HEK293 (cell line): ENCODE data around the gene MALAT1.

Experiments
- FEZF1 ChIP-seq: fragments of 450-650 bp; formaldehyde crosslinking; IDR thresholded peaks from 2 replicates; pipeline ENCODE4 v1.5.1; 2016; ENCODE audit warnings: missing biosample characterization, missing genetic modification characterization
- IKZF3 ChIP-seq: fragments of 450-650 bp; IDR thresholded peaks from 2 replicates; pipeline ENCODE4 v1.5.0; 2018; ENCODE audit warnings: missing biosample characterization, mild to moderate bottlenecking, missing genetic modification characterization, moderate library complexity
- KLF1 ChIP-seq: fragments of 450-650 bp; formaldehyde crosslinking; IDR thresholded peaks from 2 replicates; pipeline ENCODE4 v1.5.1; 2016; ENCODE audit warnings: missing biosample characterization, missing genetic modification characterization
- PRDM1 ChIP-seq: fragments of 450-650 bp; formaldehyde crosslinking; IDR thresholded peaks from 2 replicates; pipeline ENCODE4; 2016; ENCODE audit warnings: missing biosample characterization, missing genetic modification characterization
- RBAK ChIP-seq: fragments of 450-650 bp; formaldehyde crosslinking; IDR thresholded peaks from 2 replicates; pipeline ENCODE4 v1.5.1; 2016; ENCODE audit warnings: missing biosample characterization, missing genetic modification characterization
- YY2 ChIP-seq: fragments of 450-650 bp; formaldehyde crosslinking; IDR thresholded peaks from 2 replicates; pipeline ENCODE4 v1.5.1; 2016; ENCODE audit warnings: missing biosample characterization, missing genetic modification characterization
- ZBTB48 ChIP-seq: fragments of 450-650 bp; formaldehyde crosslinking; IDR thresholded peaks from 2 replicates; pipeline ENCODE4 v1.5.1; 2016; ENCODE audit warnings: missing biosample characterization, missing genetic modification characterization
- ZBTB8A ChIP-seq: fragments of 450-650 bp; formaldehyde crosslinking; IDR thresholded peaks from 2 replicates; pipeline ENCODE4 v1.5.1; 2016; ENCODE audit warnings: missing biosample characterization, missing genetic modification characterization
- ZNF121 ChIP-seq: fragments of 450-650 bp; formaldehyde crosslinking; IDR thresholded peaks from 2 replicates; pipeline ENCODE4 v1.5.1; 2016; ENCODE audit warnings: missing biosample characterization, missing genetic modification characterization
- ZNF132 ChIP-seq: fragments of 450-650 bp; formaldehyde crosslinking; IDR thresholded peaks from 2 replicates; pipeline ENCODE4 v1.5.1; 2017; ENCODE audit warnings: missing biosample characterization, missing genetic modification characterization, borderline replicate concordance
- ZNF133 ChIP-seq: fragments of 450-650 bp; formaldehyde crosslinking; IDR thresholded peaks from 2 replicates; pipeline ENCODE4 v1.5.1; 2016; ENCODE audit warnings: missing biosample characterization, missing genetic modification characterization
- ZNF155 ChIP-seq: fragments of 450-650 bp; formaldehyde crosslinking; IDR thresholded peaks from 2 replicates; pipeline ENCODE4 v1.5.1; 2016; ENCODE audit warnings: missing biosample characterization, missing genetic modification characterization
- ZNF2 ChIP-seq: fragments of 450-650 bp; formaldehyde crosslinking; IDR thresholded peaks from 2 replicates; pipeline ENCODE4 v1.5.1; 2016; ENCODE audit warnings: missing biosample characterization, missing genetic modification characterization
- ZNF248 ChIP-seq: fragments of 450-650 bp; formaldehyde crosslinking; IDR thresholded peaks from 2 replicates; pipeline ENCODE4 v1.5.1; 2017; ENCODE audit warnings: missing biosample characterization, missing genetic modification characterization
- ZNF292 ChIP-seq: fragments of 450-650 bp; formaldehyde crosslinking; IDR thresholded peaks from 2 replicates; pipeline ENCODE4 v1.5.1; 2016; ENCODE audit warnings: low read depth, missing biosample characterization, missing genetic modification characterization, borderline replicate concordance
- ZNF302 ChIP-seq: fragments of 450-650 bp; formaldehyde crosslinking; IDR thresholded peaks from 2 replicates; pipeline ENCODE4 v1.5.1; 2016; ENCODE audit warnings: missing biosample characterization, missing genetic modification characterization, low read depth
- ZNF391 ChIP-seq: fragments of 450-650 bp; formaldehyde crosslinking; IDR thresholded peaks from 2 replicates; pipeline ENCODE4 v1.5.1; 2016; ENCODE audit warnings: low read depth, missing biosample characterization, missing genetic modification characterization, borderline replicate concordance
- ZNF404 ChIP-seq: fragments of 450-650 bp; formaldehyde crosslinking; IDR thresholded peaks from 2 replicates; pipeline ENCODE4 v1.5.1; 2017; ENCODE audit warnings: missing biosample characterization, missing genetic modification characterization
- ZNF501 ChIP-seq: fragments of 450-650 bp; formaldehyde crosslinking; IDR thresholded peaks from 2 replicates; pipeline ENCODE4 v1.5.1; 2016; ENCODE audit warnings: missing biosample characterization, missing genetic modification characterization
- ZNF510 ChIP-seq: fragments of 450-650 bp; formaldehyde crosslinking; IDR thresholded peaks from 2 replicates; pipeline ENCODE4 v1.5.1; 2018; ENCODE audit warnings: mild to moderate bottlenecking, missing genetic modification characterization, missing biosample characterization; ENCODE audit not compliant: insufficient replicate concordance
- ZNF549 ChIP-seq: fragments of 450-650 bp; IDR thresholded peaks from 2 replicates; pipeline ENCODE4 v1.5.1; 2018; ENCODE audit warnings: missing biosample characterization, missing genetic modification characterization, mild to moderate bottlenecking, inconsistent platforms, moderate library complexity
- ZNF560 ChIP-seq: fragments of 450-650 bp; formaldehyde crosslinking; IDR thresholded peaks from 2 replicates; pipeline ENCODE4 v1.5.1; 2017; ENCODE audit warnings: missing biosample characterization, missing genetic modification characterization, borderline replicate concordance
- ZNF561 ChIP-seq: fragments of 450-650 bp; IDR thresholded peaks from 2 replicates; pipeline ENCODE4 v1.5.1; 2018; ENCODE audit warnings: missing biosample characterization, missing genetic modification characterization, borderline replicate concordance
- ZNF596 ChIP-seq: fragments of 450-650 bp; IDR thresholded peaks from 2 replicates; pipeline ENCODE4 v1.5.0; 2018; ENCODE audit warnings: missing biosample characterization, mild to moderate bottlenecking, missing genetic modification characterization, moderate library complexity
- ZNF610 ChIP-seq: fragments of 450-650 bp; formaldehyde crosslinking; IDR thresholded peaks from 2 replicates; pipeline ENCODE4 v1.5.1; 2016; ENCODE audit warnings: missing biosample characterization, missing genetic modification characterization, borderline replicate concordance
- ZNF701 ChIP-seq: fragments of 450-650 bp; formaldehyde crosslinking; IDR thresholded peaks from 2 replicates; pipeline ENCODE4 v1.5.1; 2016; ENCODE audit warnings: missing biosample characterization, missing genetic modification characterization
- ZNF707 ChIP-seq: fragments of 450-650 bp; formaldehyde crosslinking; IDR thresholded peaks from 2 replicates; pipeline ENCODE4 v1.5.1; 2016; ENCODE audit warnings: missing biosample characterization, missing genetic modification characterization
- TF ChIP-seq, protein P1 (sequence below): fragments of 450-650 bp; formaldehyde crosslinking; IDR thresholded peaks from 2 replicates; pipeline ENCODE4 v1.5.1; 2016; ENCODE audit warnings: missing biosample characterization, missing genetic modification characterization, borderline replicate concordance
- TF ChIP-seq, protein P2 (sequence below): fragments of 450-650 bp; formaldehyde crosslinking; IDR thresholded peaks from 2 replicates; pipeline ENCODE4 v1.5.1; 2016; ENCODE audit warnings: missing biosample characterization, missing genetic modification characterization, low read depth
- TF ChIP-seq, protein P3 (sequence below): fragments of 450-650 bp; IDR thresholded peaks from 2 replicates; pipeline ENCODE4 v1.5.1; 2018; ENCODE audit warnings: missing biosample characterization, mild to moderate bottlenecking, missing genetic modification characterization

MALAT1 gene

GRCh38 chr11:65497141-65498041, 1.5 kb upstream of the MALAT1 start (continued):
- no peak for TF ChIP-seq ZNF510 (tag by site-specific recombination)
- TF ChIP-seq ZNF2 (tag by site-specific recombination), result no peak
- peak; percentile 90 for TF ChIP-seq PRDM1 (tag by site-specific recombination)
- TF ChIP-seq ZNF391, result 0 out of 2 replicates have a peak, but pooled peaks have one; percentile 13
- TF ChIP-seq ZBTB8A (tag by site-specific recombination), result peak; percentile 92
- TF ChIP-seq ZNF560, result no peak
- TF ChIP-seq ZBTB48 (tag by site-specific recombination), result 0 out of 2 replicates have a peak, but pooled peaks have one; percentile 16
- no peak for TF ChIP-seq ZNF121 (tag by site-specific recombination)
- TF ChIP-seq ZNF549 (tag by site-specific recombination), result no peak
- TF ChIP-seq, protein P1, sequence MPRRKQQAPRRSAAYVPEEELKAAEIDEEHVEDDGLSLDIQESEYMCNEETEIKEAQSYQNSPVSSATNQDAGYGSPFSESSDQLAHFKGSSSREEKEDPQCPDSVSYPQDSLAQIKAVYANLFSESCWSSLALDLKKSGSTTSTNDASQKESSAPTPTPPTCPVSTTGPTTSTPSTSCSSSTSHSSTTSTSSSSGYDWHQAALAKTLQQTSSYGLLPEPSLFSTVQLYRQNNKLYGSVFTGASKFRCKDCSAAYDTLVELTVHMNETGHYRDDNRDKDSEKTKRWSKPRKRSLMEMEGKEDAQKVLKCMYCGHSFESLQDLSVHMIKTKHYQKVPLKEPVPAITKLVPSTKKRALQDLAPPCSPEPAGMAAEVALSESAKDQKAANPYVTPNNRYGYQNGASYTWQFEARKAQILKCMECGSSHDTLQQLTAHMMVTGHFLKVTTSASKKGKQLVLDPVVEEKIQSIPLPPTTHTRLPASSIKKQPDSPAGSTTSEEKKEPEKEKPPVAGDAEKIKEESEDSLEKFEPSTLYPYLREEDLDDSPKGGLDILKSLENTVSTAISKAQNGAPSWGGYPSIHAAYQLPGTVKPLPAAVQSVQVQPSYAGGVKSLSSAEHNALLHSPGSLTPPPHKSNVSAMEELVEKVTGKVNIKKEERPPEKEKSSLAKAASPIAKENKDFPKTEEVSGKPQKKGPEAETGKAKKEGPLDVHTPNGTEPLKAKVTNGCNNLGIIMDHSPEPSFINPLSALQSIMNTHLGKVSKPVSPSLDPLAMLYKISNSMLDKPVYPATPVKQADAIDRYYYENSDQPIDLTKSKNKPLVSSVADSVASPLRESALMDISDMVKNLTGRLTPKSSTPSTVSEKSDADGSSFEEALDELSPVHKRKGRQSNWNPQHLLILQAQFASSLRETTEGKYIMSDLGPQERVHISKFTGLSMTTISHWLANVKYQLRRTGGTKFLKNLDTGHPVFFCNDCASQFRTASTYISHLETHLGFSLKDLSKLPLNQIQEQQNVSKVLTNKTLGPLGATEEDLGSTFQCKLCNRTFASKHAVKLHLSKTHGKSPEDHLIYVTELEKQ, result 0 out of 2 replicates have a peak, but pooled peaks have one; percentile 59
- TF ChIP-seq ZNF596 (tag by site-specific recombination), result no peak
- TF ChIP-seq ZNF302 (tag by site-specific recombination), result no peak
- TF ChIP-seq ZNF248 (tag by site-specific recombination), result no peak
- TF ChIP-seq, protein P2, sequence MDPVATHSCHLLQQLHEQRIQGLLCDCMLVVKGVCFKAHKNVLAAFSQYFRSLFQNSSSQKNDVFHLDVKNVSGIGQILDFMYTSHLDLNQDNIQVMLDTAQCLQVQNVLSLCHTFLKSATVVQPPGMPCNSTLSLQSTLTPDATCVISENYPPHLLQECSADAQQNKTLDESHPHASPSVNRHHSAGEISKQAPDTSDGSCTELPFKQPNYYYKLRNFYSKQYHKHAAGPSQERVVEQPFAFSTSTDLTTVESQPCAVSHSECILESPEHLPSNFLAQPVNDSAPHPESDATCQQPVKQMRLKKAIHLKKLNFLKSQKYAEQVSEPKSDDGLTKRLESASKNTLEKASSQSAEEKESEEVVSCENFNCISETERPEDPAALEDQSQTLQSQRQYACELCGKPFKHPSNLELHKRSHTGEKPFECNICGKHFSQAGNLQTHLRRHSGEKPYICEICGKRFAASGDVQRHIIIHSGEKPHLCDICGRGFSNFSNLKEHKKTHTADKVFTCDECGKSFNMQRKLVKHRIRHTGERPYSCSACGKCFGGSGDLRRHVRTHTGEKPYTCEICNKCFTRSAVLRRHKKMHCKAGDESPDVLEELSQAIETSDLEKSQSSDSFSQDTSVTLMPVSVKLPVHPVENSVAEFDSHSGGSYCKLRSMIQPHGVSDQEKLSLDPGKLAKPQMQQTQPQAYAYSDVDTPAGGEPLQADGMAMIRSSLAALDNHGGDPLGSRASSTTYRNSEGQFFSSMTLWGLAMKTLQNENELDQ (tag by site-specific recombination), result no peak
- no peak for TF ChIP-seq ZNF707
- no peak for TF ChIP-seq YY2
- peak; percentile 36; the same call in 1 of the 2 replicates for TF ChIP-seq ZNF501
- no peak for TF ChIP-seq ZNF133 (tag by site-specific recombination)
- TF ChIP-seq FEZF1 (tag by site-specific recombination), result no peak
- TF ChIP-seq ZNF155 (tag by site-specific recombination), result no peak
- TF ChIP-seq ZNF610 (tag by site-specific recombination), result no peak
- peak; percentile 82 for TF ChIP-seq KLF1 (tag by site-specific recombination)
- 0 out of 2 replicates have a peak, but pooled peaks have one; percentile 61 for TF ChIP-seq ZNF561 (tag by site-specific recombination)
- no peak for TF ChIP-seq ZNF701 (tag by site-specific recombination)
- no peak for TF ChIP-seq RBAK (tag by site-specific recombination)
- TF ChIP-seq IKZF3 (tag by site-specific recombination), result no peak
- TF ChIP-seq, protein P3, sequence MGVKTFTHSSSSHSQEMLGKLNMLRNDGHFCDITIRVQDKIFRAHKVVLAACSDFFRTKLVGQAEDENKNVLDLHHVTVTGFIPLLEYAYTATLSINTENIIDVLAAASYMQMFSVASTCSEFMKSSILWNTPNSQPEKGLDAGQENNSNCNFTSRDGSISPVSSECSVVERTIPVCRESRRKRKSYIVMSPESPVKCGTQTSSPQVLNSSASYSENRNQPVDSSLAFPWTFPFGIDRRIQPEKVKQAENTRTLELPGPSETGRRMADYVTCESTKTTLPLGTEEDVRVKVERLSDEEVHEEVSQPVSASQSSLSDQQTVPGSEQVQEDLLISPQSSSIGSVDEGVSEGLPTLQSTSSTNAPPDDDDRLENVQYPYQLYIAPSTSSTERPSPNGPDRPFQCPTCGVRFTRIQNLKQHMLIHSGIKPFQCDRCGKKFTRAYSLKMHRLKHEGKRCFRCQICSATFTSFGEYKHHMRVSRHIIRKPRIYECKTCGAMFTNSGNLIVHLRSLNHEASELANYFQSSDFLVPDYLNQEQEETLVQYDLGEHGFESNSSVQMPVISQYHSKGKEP (tag by site-specific recombination), result no peak; the same call in 1 of the 2 replicates
- no peak for TF ChIP-seq ZNF292 (tag by site-specific recombination)
- no peak for TF ChIP-seq ZNF132 (tag by site-specific recombination)
- no peak for TF ChIP-seq ZNF404 (tag by site-specific recombination)
